CD4-positive, alpha-beta memory T cell (primary cell): ENCODE results near the gene TP63. TPM values are rescaled to one million over a fixed set of nuclear protein-coding genes. Genes with fewer than 3 reads are reported as not detected.

Experiments used
- CTCF ChIA-PET: fragments of 350-600 bp; sonication (Branson Sonifier 250); formaldehyde crosslinking; loops from one replicate; lab custom pipeline; 2021; ENCODE audit warnings: inconsistent platforms; ENCODE audit not compliant: partially characterized antibody; lab: Charles Lee
- POLR2A ChIA-PET: fragments of 350-600 bp; sonication (Branson Sonifier 250); formaldehyde crosslinking; loops from one replicate; lab custom pipeline; 2021; ENCODE audit not compliant: partially characterized antibody; lab: Charles Lee
- DNase-seq, 5 donors: peaks; one replicate each; pipeline versions ENCODE4 v3.0.0 to v3.0.0-alpha.2; 2020 to 2022; ENCODE audit warnings: mixed read lengths in 1 of 5
- H3K27ac ChIP-seq: one replicate; pipeline ENCODE4 v1.7.0; 2013; ENCODE audit warnings: low read depth, low read length
- H3K27me3 ChIP-seq: 2 replicates; pipeline ENCODE4 v1.7.0; 2013; ENCODE audit warnings: mild to moderate bottlenecking, low read length, moderate library complexity; ENCODE audit not compliant: insufficient read depth
- H3K36me3 ChIP-seq: 2 replicates; pipeline ENCODE4 v1.7.0; 2013; ENCODE audit warnings: mild to moderate bottlenecking, low read length, moderate library complexity; ENCODE audit not compliant: insufficient read depth
- H3K4me1 ChIP-seq: 2 replicates; pipeline ENCODE4 v1.7.0; 2013; ENCODE audit warnings: mild to moderate bottlenecking, low read length, moderate library complexity; ENCODE audit not compliant: insufficient read depth
- H3K4me3 ChIP-seq, 2 donors: one replicate each; pipeline ENCODE4 v1.7.0; 2013; ENCODE audit warnings: low read length in 2 of 2, mild to moderate bottlenecking in 1 of 2
- H3K9me3 ChIP-seq, 2 donors: one replicate each; pipeline ENCODE4 v1.7.0; 2013; ENCODE audit warnings: low read length in 2 of 2, control low read depth in 1 of 2; ENCODE audit not compliant: control insufficient read depth in 1 of 2
- H3K27ac Mint-ChIP-seq, 7 donors: one replicate each; pipeline ENCODE4 v1.8.0; 2020 to 2021; ENCODE audit warnings: mixed read lengths in 7 of 7, mild to moderate bottlenecking in 6 of 7, inconsistent platforms in 3 of 7, moderate library complexity in 3 of 7
- H3K27me3 Mint-ChIP-seq, 2 donors: one replicate each; pipeline ENCODE4 v1.8.0; 2020 to 2021; ENCODE audit warnings: mixed read lengths in 2 of 2
- H3K36me3 Mint-ChIP-seq, 2 donors: one replicate each; pipeline ENCODE4 v1.8.0; 2020 to 2021; ENCODE audit warnings: mixed read lengths in 2 of 2, inconsistent platforms in 1 of 2, mild to moderate bottlenecking in 1 of 2
- H3K4me1 Mint-ChIP-seq, 4 donors: one replicate each; pipeline ENCODE4 v1.8.0; 2020 to 2021; ENCODE audit warnings: mixed read lengths in 4 of 4, mild to moderate bottlenecking in 1 of 4
- H3K4me3 Mint-ChIP-seq, 8 donors: one replicate each; pipeline ENCODE4 v1.8.0; 2020 to 2021; ENCODE audit warnings: mixed read lengths in 8 of 8, mild to moderate bottlenecking in 7 of 8, moderate library complexity in 6 of 8, inconsistent platforms in 3 of 8
- H3K9me3 Mint-ChIP-seq, 8 donors: one replicate each; pipeline ENCODE4 v1.8.0; 2020 to 2021; ENCODE audit warnings: mixed read lengths in 8 of 8, mild to moderate bottlenecking in 5 of 8, inconsistent platforms in 3 of 8, moderate library complexity in 1 of 8
- intact Hi-C: fragments of 100-400 bp; cut with micrococcal nuclease; formaldehyde crosslinking; loops from one replicate; pipeline ENCODE4 v1.15.1; 2023
- polyA plus RNA-seq, 2 donors: library from polyadenylated mRNA; unstranded; fragments of 300-500 nt; fragmentation: Illumina TruSeq; gene quantifications; one replicate each; pipeline ENCODE4 v1.2.3, GENCODE V29; 2021
- total RNA-seq, 2 experiments: library from RNA; stranded (reverse); gene quantifications; one replicate each; pipeline ENCODE4 v1.2.3, GENCODE V29; 2021

TP63 gene
- total and polyA plus RNA-seq, 4 experiments from 2014 or later = 0.25 to 0.64 (median 0.55) TPM; not detected in 1

- no peaks in the 10 kb centered on the region for H3K9me3 ChIP-seq
- H3K36me3 Mint-ChIP-seq = no peaks in the 10 kb centered on the region
- intact Hi-C loops = no loop called here
- H3K27me3 ChIP-seq = no peaks in the 10 kb centered on the region
- H3K4me1 Mint-ChIP-seq = no peaks in the 10 kb centered on the region
- no peak overlapping the region for H3K27ac Mint-ChIP-seq
- no peak for DNase-seq
- no peak overlapping the region for H3K4me3 ChIP-seq
- H3K27me3 Mint-ChIP-seq = peaks cover 0 to 2% of the 10 kb centered on the region in 2 donors
- CTCF ChIA-PET = interaction anchor here (1.3 kb wide), 1 partner anchor 499 kb away, joined by 6 read pairs; no protein-coding TSS in a partner anchor
- no peak overlapping the region for H3K4me3 Mint-ChIP-seq
- H3K36me3 ChIP-seq = no peaks in the 10 kb centered on the region
- POLR2A ChIA-PET = no interaction called here
- H3K9me3 Mint-ChIP-seq = no peaks in the 10 kb centered on the region
- no peak overlapping the region for H3K27ac ChIP-seq
- no peaks in the 10 kb centered on the region for H3K4me1 ChIP-seq
Measured at GRCh38 chr3:189771842-189772450, 140.8 kb downstream of the TP63 start.

- Mint-ChIP-seq H3K9me3 (no peaks in the 10 kb centered on the region), H3K27ac (no peak overlapping the region), H3K4me1 (no peaks in the 10 kb centered on the region), H3K36me3 (no peaks in the 10 kb centered on the region), H3K4me3 (no peak overlapping the region), H3K27me3 (peaks cover 0 to 2% of the 10 kb centered on the region in 2 donors)
- H3K9me3 ChIP-seq = no peaks in the 10 kb centered on the region
- no peaks in the 10 kb centered on the region for H3K4me1 ChIP-seq
- no peaks in the 10 kb centered on the region for H3K27me3 ChIP-seq
- DNase-seq = no peak
- intact Hi-C loops = no loop called here
- no peak overlapping the region for H3K4me3 ChIP-seq
- no peaks in the 10 kb centered on the region for H3K36me3 ChIP-seq
- H3K27ac ChIP-seq = no peak overlapping the region
- POLR2A ChIA-PET = no interaction called here
- CTCF ChIA-PET = interaction anchor here (1.3 kb wide), 1 partner anchor 500 kb away, joined by 6 read pairs; no protein-coding TSS in a partner anchor
Measured at GRCh38 chr3:189772584-189772983, 141.4 kb downstream of the TP63 start.

- intact Hi-C loops = no loop called here
- H3K27me3 Mint-ChIP-seq = peaks cover 0 to 2% of the 10 kb centered on the region in 2 donors
- Histone ChIP-seq H3K36me3 (no peaks in the 10 kb centered on the region), H3K4me1 (no peaks in the 10 kb centered on the region), H3K9me3 (no peaks in the 10 kb centered on the region), H3K27me3 (no peaks in the 10 kb centered on the region), H3K4me3 (no peak overlapping the region), H3K27ac (no peak overlapping the region)
- H3K4me1 Mint-ChIP-seq = no peaks in the 10 kb centered on the region
- no peaks in the 10 kb centered on the region for H3K36me3 Mint-ChIP-seq
- no peak overlapping the region for H3K4me3 Mint-ChIP-seq
- no peak for DNase-seq
- POLR2A ChIA-PET = no interaction called here
- H3K9me3 Mint-ChIP-seq = no peaks in the 10 kb centered on the region
- no peak overlapping the region for H3K27ac Mint-ChIP-seq
- CTCF ChIA-PET = no interaction called here
Measured at GRCh38 chr3:189773056-189773455, 141.9 kb downstream of the TP63 start.

- Mint-ChIP-seq H3K36me3 (no peaks in the 10 kb centered on the region), H3K4me1 (no peaks in the 10 kb centered on the region), H3K4me3 (no peak overlapping the region), H3K27me3 (peaks cover 0 to 1% of the 10 kb centered on the region in 2 donors), H3K9me3 (no peaks in the 10 kb centered on the region), H3K27ac (peak overlapping the region in 1 of 7 donors; percentile 8)
- Histone ChIP-seq H3K4me3 (no peak overlapping the region), H3K9me3 (no peaks in the 10 kb centered on the region), H3K4me1 (no peaks in the 10 kb centered on the region), H3K27ac (no peak overlapping the region), H3K36me3 (no peaks in the 10 kb centered on the region), H3K27me3 (no peaks in the 10 kb centered on the region)
- no peak for DNase-seq
- POLR2A ChIA-PET = no interaction called here
- CTCF ChIA-PET = no interaction called here
- intact Hi-C loops = no loop called here
Measured at GRCh38 chr3:189776149-189776824, 145.1 kb downstream of the TP63 start.

GRCh38 chr3:189778340-189778950 lies 147.3 kb downstream of the TP63 start:
- Histone ChIP-seq H3K36me3 (no peaks in the 10 kb centered on the region), H3K4me3 (no peak overlapping the region), H3K4me1 (no peaks in the 10 kb centered on the region), H3K27ac (no peak overlapping the region), H3K9me3 (no peaks in the 10 kb centered on the region), H3K27me3 (no peaks in the 10 kb centered on the region)
- POLR2A ChIA-PET = no interaction called here
- Mint-ChIP-seq H3K9me3 (no peaks in the 10 kb centered on the region), H3K4me3 (no peak overlapping the region), H3K27ac (no peak overlapping the region), H3K36me3 (no peaks in the 10 kb centered on the region), H3K4me1 (no peaks in the 10 kb centered on the region), H3K27me3 (peaks cover 0 to 1% of the 10 kb centered on the region in 2 donors)
- CTCF ChIA-PET = no interaction called here
- DNase-seq = no peak
- intact Hi-C loops = no loop called here

- Mint-ChIP-seq H3K4me1 (no peaks in the 10 kb centered on the region), H3K4me3 (no peak overlapping the region), H3K36me3 (no peaks in the 10 kb centered on the region), H3K9me3 (no peaks in the 10 kb centered on the region), H3K27ac (no peak overlapping the region), H3K27me3 (peaks cover 0 to 1% of the 10 kb centered on the region in 2 donors)
- Histone ChIP-seq H3K4me3 (no peak overlapping the region), H3K4me1 (no peaks in the 10 kb centered on the region), H3K27ac (no peak overlapping the region), H3K27me3 (no peaks in the 10 kb centered on the region), H3K9me3 (no peaks in the 10 kb centered on the region), H3K36me3 (no peaks in the 10 kb centered on the region)
- POLR2A ChIA-PET = no interaction called here
- CTCF ChIA-PET = no interaction called here
- DNase-seq = no peak
- intact Hi-C loops = no loop called here
Measured at GRCh38 chr3:189779166-189779565, 148.0 kb downstream of the TP63 start.

GRCh38 chr3:189780546-189781270 lies 149.5 kb downstream of the TP63 start:
- POLR2A ChIA-PET = no interaction called here
- CTCF ChIA-PET = no interaction called here
- Mint-ChIP-seq H3K4me3 (no peak overlapping the region), H3K9me3 (no peaks in the 10 kb centered on the region), H3K27ac (no peak overlapping the region), H3K4me1 (no peaks in the 10 kb centered on the region), H3K27me3 (peaks cover 0 to 4% of the 10 kb centered on the region in 2 donors), H3K36me3 (no peaks in the 10 kb centered on the region)
- Histone ChIP-seq H3K36me3 (no peaks in the 10 kb centered on the region), H3K27me3 (no peaks in the 10 kb centered on the region), H3K27ac (no peak overlapping the region), H3K4me3 (no peak overlapping the region), H3K4me1 (no peaks in the 10 kb centered on the region), H3K9me3 (no peaks in the 10 kb centered on the region)
- intact Hi-C loops = no loop called here
- no peak for DNase-seq
